K562 (cell line): ENCODE measurements around the gene THAP4. TPM values are rescaled to one million over a fixed set of nuclear protein-coding genes. Genes with fewer than 3 reads are reported as not detected.

Experiments used
- ATAC-seq: fragments of 200-7000 bp; cut with Tn5 transposase; 3 replicates; pipeline ENCODE4 v1.9.1; 2020; ENCODE audit warnings: moderate library complexity
- BruUV-seq: library from RNA; stranded (reverse); fragments of 400-500 nt; replicated peaks from 2 replicates; lab custom pipeline; 2021; lab: Mats Ljungman, UMichigan
- CTCF ChIA-PET: fragments of 300-600 bp; formaldehyde crosslinking; extraction: SDS; loops from one replicate; lab custom pipeline; 2021; ENCODE audit warnings: low intra/inter-chr PET ratio; lab: Yijun Ruan, JAX
- POLR2A ChIA-PET: fragments of 300-600, 350-650 bp; sonication (Branson Sonifier 250); formaldehyde crosslinking; extraction: SDS; loops from one replicate; lab custom pipeline; 2021; ENCODE audit warnings: antibody characterized with exemption, inconsistent platforms; lab: Yijun Ruan, JAX
- DNase-seq, 4 experiments: peaks; one replicate each; pipeline versions ENCODE4 v3.0.0 to v3.0.0-alpha.2; 2011 to 2018; ENCODE audit warnings: low spot score in 3 of 4, mixed read lengths in 3 of 4; ENCODE audit errors: extremely low read depth in 1 of 4
- FAIRE-seq: peaks from 2 replicates; lab custom pipeline; 2011; peaks lifted over from hg19 to GRCh38; lab: Jason Lieb, UNC
- H2AFZ ChIP-seq: 2 replicates; pipeline ENCODE4 v1.6.0; 2011; ENCODE audit warnings: low read depth, low read length, control low read depth, inconsistent platforms
- H3K27ac ChIP-seq: fragments of 200-600 bp; 3 replicates; pipeline ENCODE4 v1.8.0; 2011; ENCODE audit warnings: low read depth, mild to moderate bottlenecking, control low read depth, inconsistent platforms, low read length, moderate library complexity, mixed read lengths; ENCODE audit errors: extremely low read depth
- H3K27me3 ChIP-seq, 2 experiments: fragments of 300-600 bp in 1 of 2; 2 replicates in 1 of 2; 3 replicates in 1 of 2; pipeline versions ENCODE4 v1.6.0 to v1.8.0; 2011; ENCODE audit warnings: inconsistent platforms in 2 of 2, low read length in 2 of 2, mild to moderate bottlenecking in 1 of 2, mixed read lengths in 1 of 2, moderate library complexity in 1 of 2; ENCODE audit not compliant: control insufficient read depth in 2 of 2, insufficient read depth in 2 of 2
- H3K36me3 ChIP-seq: fragments of 300-600 bp; 3 replicates; pipeline ENCODE4 v1.8.0; 2011; ENCODE audit warnings: mild to moderate bottlenecking, low read length, inconsistent platforms; ENCODE audit not compliant: control insufficient read depth, insufficient read depth
- H3K4me1 ChIP-seq, 2 experiments: fragments of 200-600 bp in 1 of 2; replicated peaks in 1 of 2; 2 replicates in 1 of 2; 3 replicates in 1 of 2; pipeline versions ENCODE4 v1.5.1 to v1.8.0; 2011; ENCODE audit warnings: inconsistent platforms in 2 of 2, low read length in 2 of 2, mild to moderate bottlenecking in 1 of 2, mixed read lengths in 1 of 2, moderate library complexity in 1 of 2; ENCODE audit not compliant: control insufficient read depth in 2 of 2, insufficient read depth in 2 of 2
- H3K4me2 ChIP-seq: 2 replicates; pipeline ENCODE4 v1.6.1; 2011; ENCODE audit warnings: low read length, control low read depth, inconsistent platforms, mixed read lengths; ENCODE audit not compliant: insufficient read depth
- H3K4me3 ChIP-seq: fragments of 200-600 bp; sonication (generic), shearing (Covaris generic); 2 replicates; pipeline ENCODE4 v1.5.1; 2016; ENCODE audit warnings: control low read depth, inconsistent platforms
- H3K79me2 ChIP-seq: fragments of 200-600 bp; 3 replicates; pipeline ENCODE4 v1.8.0; 2011; ENCODE audit warnings: low read length, inconsistent platforms; ENCODE audit not compliant: control insufficient read depth, insufficient read depth
- H3K9ac ChIP-seq, 2 experiments: 2 replicates each; pipeline versions ENCODE4 v1.6.0 to v1.6.1; 2011; ENCODE audit warnings: low read depth in 2 of 2, low read length in 2 of 2, control low read depth in 1 of 2, inconsistent platforms in 1 of 2, mild to moderate bottlenecking in 1 of 2, mixed read lengths in 1 of 2; ENCODE audit not compliant: insufficient read depth in 1 of 2
- H3K9me1 ChIP-seq: one replicate; pipeline ENCODE4 v1.6.0; 2011; ENCODE audit warnings: inconsistent platforms, mild to moderate bottlenecking, low read length, moderate library complexity; ENCODE audit not compliant: control insufficient read depth, insufficient read depth
- H3K9me3 ChIP-seq: replicated peaks from 2 replicates; pipeline ENCODE4 v1.5.1; 2011; ENCODE audit warnings: low read depth, low read length, inconsistent platforms; ENCODE audit not compliant: control insufficient read depth, insufficient read depth
- H4K20me1 ChIP-seq: replicated peaks from 2 replicates; pipeline ENCODE4 v1.6.1; 2011; ENCODE audit warnings: low read length, inconsistent platforms, mixed read lengths; ENCODE audit not compliant: control insufficient read depth, insufficient read depth
- CCAR2 ChIP-seq: fragments of 200-400 bp; formaldehyde crosslinking; IDR thresholded peaks from 2 replicates; pipeline ENCODE4 v1.6.1; 2017; ENCODE audit warnings: mild to moderate bottlenecking, low read depth, low read length
- FOS ChIP-seq: IDR thresholded peaks from 3 replicates; pipeline ENCODE4 v1.6.1; 2011; ENCODE audit not compliant: insufficient read length; ENCODE audit errors: extremely low read depth
- FOXA3 ChIP-seq, 2 experiments: fragments of 450-650 bp in 1 of 2; sonication (generic) in 1 of 2; formaldehyde crosslinking; IDR thresholded peaks in 1 of 2; conservative IDR thresholded peaks in 1 of 2; 2 replicates each; pipeline versions ENCODE4 v1.4.0 to v1.8.0; 2020 to 2022; ENCODE audit warnings: mild to moderate bottlenecking in 2 of 2, missing genetic modification reagents in 1 of 2
- HINFP ChIP-seq: fragments of 450-650 bp; conservative IDR thresholded peaks from 2 replicates; pipeline ENCODE4 v1.6.1; 2016; ENCODE audit warnings: missing genetic modification characterization, low read depth, mild to moderate bottlenecking, control low read depth, missing compliant biosample characterization
- IFI16 ChIP-seq: fragments of 250-450 bp; sonication (Bioruptor Pico); IDR thresholded peaks from 2 replicates; pipeline ENCODE4 v2.1.2; 2022; ENCODE audit warnings: mild to moderate bottlenecking, inconsistent platforms
- ILF3 ChIP-seq: fragments of 450-650 bp; IDR thresholded peaks from 2 replicates; pipeline ENCODE4 v1.6.1; 2018; ENCODE audit warnings: antibody characterized with exemption, mild to moderate bottlenecking, moderate library complexity, borderline replicate concordance
- PCBP1 ChIP-seq: fragments of 200-400 bp; formaldehyde crosslinking; IDR thresholded peaks from 2 replicates; pipeline ENCODE4 v1.6.1; 2018; ENCODE audit warnings: mild to moderate bottlenecking, low read depth, low read length; ENCODE audit not compliant: poor library complexity, severe bottlenecking
- RBM34 ChIP-seq: fragments of 200-400 bp; formaldehyde crosslinking; IDR thresholded peaks from 2 replicates; pipeline ENCODE4 v1.6.1; 2018; ENCODE audit warnings: low read length, borderline replicate concordance; ENCODE audit not compliant: insufficient read depth
- SIN3B ChIP-seq: fragments of 450-650 bp; IDR thresholded peaks from 2 replicates; pipeline ENCODE4 v1.6.1; 2017; ENCODE audit warnings: low read depth, mild to moderate bottlenecking, moderate library complexity
- SMC3 ChIP-seq: conservative IDR thresholded peaks from 2 replicates; pipeline ENCODE4 v1.6.1; 2011; ENCODE audit warnings: low read depth, low read length, improper control_type of control experiment; ENCODE audit not compliant: insufficient read depth
- TSC22D4 ChIP-seq: fragments of 450-650 bp; IDR thresholded peaks from 2 replicates; pipeline ENCODE4 v1.6.1; 2016; ENCODE audit warnings: missing genetic modification characterization, missing biosample characterization, control low read depth
- ZNF174 ChIP-seq: fragments of 250-450 bp; sonication (Bioruptor Pico); IDR thresholded peaks from 2 replicates; pipeline ENCODE4 v1.4.0; 2020; ENCODE audit warnings: mild to moderate bottlenecking
- ZNF512 ChIP-seq: IDR thresholded peaks from 2 replicates; pipeline ENCODE4 v1.6.1; 2016; ENCODE audit warnings: missing genetic modification characterization, missing compliant biosample characterization
- ZNF551 ChIP-seq: fragments of 250-450 bp; sonication (Bioruptor Pico); IDR thresholded peaks from 2 replicates; pipeline ENCODE4 v1.5.0; 2021; ENCODE audit warnings: mild to moderate bottlenecking, moderate library complexity
- ZNF584 ChIP-seq: fragments of 200-800 bp; sonication (Bioruptor generic); IDR thresholded peaks from 2 replicates; pipeline ENCODE4 v1.6.1; 2016; ENCODE audit warnings: low read depth, mild to moderate bottlenecking, missing genetic modification characterization, missing compliant biosample characterization
- ZNF589 ChIP-seq: fragments of 200-800 bp; sonication (Bioruptor generic); IDR thresholded peaks from 2 replicates; pipeline ENCODE4 v1.6.1; 2016; ENCODE audit warnings: low read depth, missing genetic modification characterization, missing compliant biosample characterization
- WGBS: fragments of 100-300 bp; shearing (Covaris generic); methylation state at CpG from one replicate; pipeline ENCODE4 v1.1.6; 2016; ENCODE audit warnings: low coverage, mixed read lengths; ENCODE audit not compliant: insufficient coverage; ENCODE audit errors: missing lambda C conversion rate; 5-methylcytosine and 5-hydroxymethylcytosine counted together
- in situ Hi-C: fragments of 300-500 bp; cut with MboI; formaldehyde crosslinking; loops from 4 replicates; pipeline ENCODE4 v1.15.0; 2018; ENCODE audit warnings: inconsistent platforms, mixed read lengths
- intact Hi-C: fragments of 100-400 bp; cut with micrococcal nuclease; formaldehyde crosslinking; loops from 2 replicates; pipeline ENCODE4 v1.14.2; 2022
- polyA plus RNA-seq, 8 experiments: library from polyadenylated mRNA; depleted of rRNA in 4 of 8; stranded (reverse) in 5 of 8; unstranded in 3 of 8; fragments of >200 nt; fragmentation: Nextera tagmentation in 2 of 8; fragmentation: Illumina TruSeq in 1 of 8; extraction: Ambion mirVana in 2 of 8; extraction: Trizol in 1 of 8; gene quantifications; 2 replicates each; pipeline versions ENCODE4 v1.2.1 to v1.2.3, GENCODE V29; 2011 to 2014; ENCODE audit warnings: inconsistent platforms in 1 of 8, missing spikeins in 1 of 8
- total RNA-seq, 7 experiments: library from RNA; depleted of rRNA in 6 of 7; stranded (reverse); fragments of >200 nt in 6 of 7; fragmentation: Illumina TruSeq in 2 of 7; extraction: Trizol in 2 of 7; gene quantifications; 2 replicates each; pipeline versions ENCODE4 v1.2.1 to v1.2.3, GENCODE V29; 2011 to 2021; ENCODE audit warnings: low replicate concordance in 1 of 7
- TF ChIP-seq, protein P1 (sequence below), 2 experiments: fragments of 250-450 bp in 1 of 2; fragments of 450-650 bp in 1 of 2; sonication (Bioruptor Pico) in 1 of 2; IDR thresholded peaks; 2 replicates each; pipeline versions ENCODE4 v1.6.1 to v1.8.0; 2016 to 2021; ENCODE audit warnings: mild to moderate bottlenecking in 2 of 2, moderate library complexity in 2 of 2, missing compliant biosample characterization in 1 of 2, missing genetic modification characterization in 1 of 2
- TF ChIP-seq, protein P2 (sequence below): IDR thresholded peaks from 2 replicates; pipeline ENCODE4 v1.6.1; 2014; ENCODE audit warnings: antibody characterized with exemption

Gene THAP4
- total and polyA plus RNA-seq, 9 of the 15 experiments (the other 6 are each of a cell fraction or from before 2014, with no cell fraction given), result 8.6 to 60.9 (median 43.9) TPM

GRCh38 chr2:241668839-241669238 lies 31.9 kb upstream of the THAP4 start:
- ChIA-PET CTCF (no interaction called here), POLR2A (interaction anchor here (1.0 to 1.4 kb wide), 4 partner anchors 10 to 18 kb away, joined by 3 to 5 read pairs (median 4); partner anchors contain the start of gene DTYMK)
- no peak overlapping the region for H3K4me3 ChIP-seq
- no peaks in the 10 kb centered on the region for H3K27me3 ChIP-seq
- H3K9me3 ChIP-seq, result no peaks in the 10 kb centered on the region
- no peak overlapping the region for H3K27ac ChIP-seq
- 86% methylated on average over 7 of the region's 12 CpGs for WGBS
- FAIRE-seq, result no peak
- H3K36me3 ChIP-seq, result peaks cover 28% of the 10 kb centered on the region; the same call in 2 of the 3 replicates
- intact Hi-C loops, result loop anchor here (5.0 kb wide), 1 partner anchor 208 kb away; no protein-coding TSS in a partner anchor
- ATAC-seq, result no peak
- H3K9ac ChIP-seq, result no peak overlapping the region
- H3K4me1 ChIP-seq, result peaks cover 0 to 5% of the 10 kb centered on the region in 2 experiments; a peak in 3 of 5 replicates
- no peak overlapping the region for H3K4me2 ChIP-seq
- no peaks in the 10 kb centered on the region for H3K79me2 ChIP-seq
- no peak overlapping the region for H2AFZ ChIP-seq
- in situ Hi-C loops, result no loop called here
- no peak for DNase-seq
- no peaks in the 10 kb centered on the region for H3K9me1 ChIP-seq
- H4K20me1 ChIP-seq, result no peaks in the 10 kb centered on the region
- no TSS peak for BruUV-seq
- TF ChIP-seq TSC22D4 (tag) (no peak), ZNF174 (CRISPR knock-in tag) (no peak), SMC3 (no peak), ZNF551 (CRISPR knock-in tag) (no peak), ZNF589 (no peak), ILF3 (no peak), SIN3B (no peak), ZNF512 (tag) (no peak), CCAR2 (no peak), FOXA3 (CRISPR knock-in tag; conservative IDR thresholded peaks at IDR 0.05 in 1 of 2, IDR thresholded peaks at IDR 0.05 in 1 of 2) (no peak), IFI16 (no peak), ZNF584 (CRISPR knock-in tag) (no peak), HINFP (no peak), PCBP1 (no peak), FOS (no peak), RBM34 (no peak)
- TF ChIP-seq, protein P1, sequence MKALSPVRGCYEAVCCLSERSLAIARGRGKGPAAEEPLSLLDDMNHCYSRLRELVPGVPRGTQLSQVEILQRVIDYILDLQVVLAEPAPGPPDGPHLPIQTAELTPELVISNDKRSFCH (CRISPR knock-in tag; IDR thresholded peaks at IDR 0.05), result no peak
- TF ChIP-seq, protein P1 (tag; IDR thresholded peaks at IDR 0.05), result no peak
- TF ChIP-seq, protein P2, sequence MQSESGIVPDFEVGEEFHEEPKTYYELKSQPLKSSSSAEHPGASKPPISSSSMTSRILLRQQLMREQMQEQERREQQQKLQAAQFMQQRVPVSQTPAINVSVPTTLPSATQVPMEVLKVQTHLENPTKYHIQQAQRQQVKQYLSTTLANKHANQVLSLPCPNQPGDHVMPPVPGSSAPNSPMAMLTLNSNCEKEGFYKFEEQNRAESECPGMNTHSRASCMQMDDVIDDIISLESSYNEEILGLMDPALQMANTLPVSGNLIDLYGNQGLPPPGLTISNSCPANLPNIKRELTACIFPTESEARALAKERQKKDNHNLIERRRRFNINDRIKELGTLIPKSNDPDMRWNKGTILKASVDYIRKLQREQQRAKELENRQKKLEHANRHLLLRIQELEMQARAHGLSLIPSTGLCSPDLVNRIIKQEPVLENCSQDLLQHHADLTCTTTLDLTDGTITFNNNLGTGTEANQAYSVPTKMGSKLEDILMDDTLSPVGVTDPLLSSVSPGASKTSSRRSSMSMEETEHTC, result no peak
